ENCODE measurements around the gene IFNL2.

IFNL2 gene

DNA sequence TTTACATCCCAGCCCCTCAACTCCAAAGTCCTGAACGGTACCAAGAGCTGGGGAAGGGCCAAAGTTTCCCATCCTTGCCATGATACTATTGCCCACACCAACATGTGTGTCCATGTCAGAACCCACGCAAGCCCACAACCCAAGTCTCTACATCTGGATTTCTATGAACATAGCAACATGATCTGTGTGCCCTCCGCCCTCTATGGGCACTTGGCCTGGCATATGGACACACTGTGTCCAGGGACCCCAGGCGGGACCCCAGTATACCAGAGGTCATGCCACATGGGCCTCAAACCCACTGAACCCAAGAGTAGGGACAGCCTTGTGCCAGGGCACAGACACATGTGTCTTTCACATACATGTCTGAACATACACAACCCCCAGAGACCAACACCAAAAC, 50.5 kb downstream of the IFNL2 start:
- DNase-seq: no peak

DNA sequence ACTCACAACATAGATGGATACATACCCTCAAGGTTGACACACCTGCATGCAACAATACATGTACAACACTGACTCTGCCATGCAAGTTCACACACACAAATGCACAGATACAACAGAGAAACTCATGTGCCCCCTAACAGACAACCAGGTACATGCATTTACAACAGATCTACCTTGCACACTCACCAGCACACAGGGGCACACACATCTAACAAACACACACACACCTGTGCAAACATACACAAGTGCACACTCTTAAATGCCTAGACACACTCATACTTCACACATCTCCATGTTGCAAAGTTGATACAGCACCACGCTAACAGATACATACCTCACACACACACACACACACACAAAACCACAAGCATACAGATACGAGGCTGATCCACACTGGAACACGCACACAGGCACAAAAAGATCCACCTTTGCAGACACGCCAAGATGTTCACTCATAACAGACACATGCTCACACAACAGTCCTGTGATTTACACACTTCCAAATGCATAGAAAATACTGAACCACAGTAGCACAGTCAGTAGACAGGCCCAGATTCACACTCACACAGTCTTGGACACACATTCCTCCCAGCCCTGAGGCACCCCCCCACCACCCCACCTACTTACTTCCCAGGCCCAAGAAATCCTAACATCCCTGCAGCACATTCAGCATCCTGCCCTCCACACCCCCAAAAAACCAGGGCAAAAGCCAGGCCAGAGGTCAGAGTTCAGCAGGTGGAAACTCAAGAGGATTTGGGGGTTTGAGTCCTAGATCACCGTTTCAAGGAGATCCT, 51.1 kb downstream of the IFNL2 start:
- DNase-seq: no peak
